ENCODE results near the gene NPS. TPM values are rescaled to one million over a fixed set of nuclear protein-coding genes. Genes with fewer than 3 reads are reported as not detected.

NPS gene
- total and polyA plus RNA-seq, 2 experiments from 2014 or later, result not detected

GRCh38 chr10:127565583-127565982 is 16.5 kb downstream of the NPS start:
- Histone ChIP-seq H3K36me3 (no peaks in the 10 kb centered on the region), H3K27me3 (no peaks in the 10 kb centered on the region), H3K27ac (no peak overlapping the region), H3K4me3 (no peak overlapping the region), H3K9me3 (ENCODE audit: low read depth) (no peaks in the 10 kb centered on the region), H3K4me1 (ENCODE audit: low read depth) (no peaks in the 10 kb centered on the region)
- DNase-seq (ENCODE audit: low read depth in 1 of 2, low spot score in 1 of 2), result no peak
- TF ChIP-seq CTCF (IDR thresholded peaks at IDR 0.05; ENCODE audit: low read depth, low read length), result no peak

- H3K27me3 ChIP-seq, result no peaks in the 10 kb centered on the region
- no peaks in the 10 kb centered on the region for H3K36me3 ChIP-seq
- H3K27ac ChIP-seq, result no peak overlapping the region
- H3K4me3 ChIP-seq, result no peak overlapping the region
- H3K9me3 ChIP-seq (ENCODE audit: low read depth), result no peaks in the 10 kb centered on the region
- TF ChIP-seq CTCF (IDR thresholded peaks at IDR 0.05; ENCODE audit: low read depth, low read length), result no peak
- no peak for DNase-seq (ENCODE audit: low read depth in 1 of 2, low spot score in 1 of 2)
- no peaks in the 10 kb centered on the region for H3K4me1 ChIP-seq (ENCODE audit: low read depth)
These were observed 20.1 kb downstream of the NPS start for GRCh38 chr10:127569210-127569609.

- H3K9me3 ChIP-seq (ENCODE audit: low read depth), result no peaks in the 10 kb centered on the region
- TF ChIP-seq CTCF (IDR thresholded peaks at IDR 0.05; ENCODE audit: low read depth, low read length), result no peak
- no peak overlapping the region for H3K27ac ChIP-seq
- no peaks in the 10 kb centered on the region for H3K4me1 ChIP-seq (ENCODE audit: low read depth)
- no peak for DNase-seq (ENCODE audit: low read depth in 1 of 2, low spot score in 1 of 2)
- no peak overlapping the region for H3K4me3 ChIP-seq
- H3K36me3 ChIP-seq, result no peaks in the 10 kb centered on the region
- H3K27me3 ChIP-seq, result no peaks in the 10 kb centered on the region
These were observed 20.9 kb downstream of the NPS start for GRCh38 chr10:127570036-127570435.

GRCh38 chr10:127571386-127571785 is 22.3 kb downstream of the NPS start:
- Histone ChIP-seq H3K9me3 (ENCODE audit: low read depth) (no peaks in the 10 kb centered on the region), H3K36me3 (no peaks in the 10 kb centered on the region), H3K4me1 (ENCODE audit: low read depth) (no peaks in the 10 kb centered on the region), H3K27ac (no peak overlapping the region), H3K27me3 (no peaks in the 10 kb centered on the region), H3K4me3 (no peak overlapping the region)
- no peak for TF ChIP-seq CTCF (IDR thresholded peaks at IDR 0.05; ENCODE audit: low read depth, low read length)
- no peak for DNase-seq (ENCODE audit: low read depth in 1 of 2, low spot score in 1 of 2)

GRCh38 chr10:127576051-127576450 is 26.9 kb downstream of the NPS start:
- no peak for DNase-seq (ENCODE audit: low read depth in 1 of 2, low spot score in 1 of 2)
- no peak for TF ChIP-seq CTCF (IDR thresholded peaks at IDR 0.05; ENCODE audit: low read depth, low read length)
- H3K27me3 ChIP-seq, result peaks cover 2% of the 10 kb centered on the region
- H3K9me3 ChIP-seq (ENCODE audit: low read depth), result no peaks in the 10 kb centered on the region
- no peak overlapping the region for H3K4me3 ChIP-seq
- H3K27ac ChIP-seq, result no peak overlapping the region
- no peaks in the 10 kb centered on the region for H3K36me3 ChIP-seq
- no peaks in the 10 kb centered on the region for H3K4me1 ChIP-seq (ENCODE audit: low read depth)

GRCh38 chr10:127576740-127577161 is 27.6 kb downstream of the NPS start:
- Histone ChIP-seq H3K4me1 (ENCODE audit: low read depth) (no peaks in the 10 kb centered on the region), H3K36me3 (no peaks in the 10 kb centered on the region), H3K27me3 (peaks cover 2% of the 10 kb centered on the region), H3K9me3 (ENCODE audit: low read depth) (no peaks in the 10 kb centered on the region), H3K4me3 (no peak overlapping the region), H3K27ac (no peak overlapping the region)
- no peak for DNase-seq (ENCODE audit: low read depth in 1 of 2, low spot score in 1 of 2)
- TF ChIP-seq CTCF (IDR thresholded peaks at IDR 0.05; ENCODE audit: low read depth, low read length), result no peak
